Transverse colon (tissue), 4 donors: ENCODE measurements around the gene ELOB. TPM values are rescaled to one million over a fixed set of nuclear protein-coding genes. Genes with fewer than 3 reads are reported as not detected.

Experiments used
- DNase-seq: peaks from one replicate; pipeline ENCODE4 v3.0.0-alpha.2; 2019
- H3K27ac ChIP-seq, 4 donors: fragments of 200-600 bp; sonication (generic); 2 replicates each; pipeline ENCODE4 v1.5.1; 2016 to 2018; ENCODE audit warnings: inconsistent platforms in 4 of 4
- H3K27me3 ChIP-seq: fragments of 200-600 bp; sonication (generic); 2 replicates; pipeline ENCODE4 v1.5.1; 2017; ENCODE audit warnings: inconsistent platforms
- H3K36me3 ChIP-seq, 4 donors: fragments of 200-600 bp; sonication (generic); 2 replicates each; pipeline ENCODE4 v1.5.1; 2017 to 2019; ENCODE audit warnings: inconsistent platforms in 4 of 4
- H3K4me1 ChIP-seq, 4 donors: fragments of 200-600 bp; sonication (generic); 2 replicates each; pipeline ENCODE4 v1.5.1; 2017 to 2020; ENCODE audit warnings: inconsistent platforms in 4 of 4
- H3K4me3 ChIP-seq, 4 donors: fragments of 200-600 bp; sonication (generic); 1 replicate in 1 of 4; 2 replicates in 3 of 4; pipeline versions ENCODE4 v1.5.1 to v1.6.1; 2017 to 2019; ENCODE audit warnings: inconsistent platforms in 4 of 4
- H3K9me3 ChIP-seq, 2 donors: fragments of 200-600 bp; sonication (generic); 2 replicates each; pipeline ENCODE4 v1.5.1; 2017 to 2019; ENCODE audit warnings: inconsistent platforms in 2 of 2
- CTCF ChIP-seq, 5 experiments: fragments of 200-600 bp in 3 of 5; fragments of 450-650 bp in 2 of 5; sonication (generic) in 3 of 5; IDR thresholded peaks; 1 replicate in 2 of 5; 2 replicates in 3 of 5; pipeline ENCODE4 v1.5.1; 2016 to 2017; ENCODE audit warnings: antibody characterized with exemption in 5 of 5, inconsistent platforms in 3 of 5, mild to moderate bottlenecking in 2 of 5, moderate library complexity in 1 of 5
- EP300 ChIP-seq: sonication (generic); formaldehyde crosslinking; IDR thresholded peaks from one replicate; pipeline ENCODE4 v1.6.1; 2017; ENCODE audit warnings: antibody characterized with exemption, low read depth
- POLR2A ChIP-seq: fragments of 450-650 bp; IDR thresholded peaks from one replicate; pipeline ENCODE4 v1.6.1; 2016; ENCODE audit warnings: antibody characterized with exemption, mild to moderate bottlenecking, moderate library complexity
- POLR2AphosphoS5 ChIP-seq, 3 donors: sonication (generic); formaldehyde crosslinking; IDR thresholded peaks; one replicate each; pipeline ENCODE4 v1.6.1; 2016; ENCODE audit warnings: antibody characterized with exemption in 3 of 3
- WGBS, 2 donors: methylation state at CpG; one replicate each; pipeline ENCODE4 v1.1.5; 2018; ENCODE audit warnings: low coverage in 1 of 2; 5-methylcytosine and 5-hydroxymethylcytosine counted together
- in situ Hi-C, 4 donors: fragments of 200-750 bp; cut with MboI; loops; one replicate each; pipeline versions ENCODE4 v1.15.0 to v1.15.1; 2017; ENCODE audit warnings: low sequenced_read_pairs in 3 of 4, low pct_ligation_motif_present in 1 of 4, low pct_unique_long_range_greater_than_20kb in 1 of 4
- intact Hi-C: fragments of 100-400 bp; cut with DNase I; formaldehyde crosslinking; loops from one replicate; pipeline ENCODE4 v1.15.1; 2023; ENCODE audit warnings: low total_unique reads
- total RNA-seq, 4 donors: library from RNA; depleted of rRNA; stranded (reverse); fragments of >200 nt; gene quantifications; one replicate each; pipeline ENCODE4 v1.1.0, GENCODE V29; 2016

The ELOB gene
- total RNA-seq, 4 donors from 2014 or later, result 133 to 433 (median 288) TPM

- Histone ChIP-seq H3K27me3 (no peaks in the 10 kb centered on the region), H3K9me3 (no peaks in the 10 kb centered on the region), H3K4me1 (peaks cover 31 to 47% (median 38%) of the 10 kb centered on the region in 4 donors), H3K4me3 (peak overlapping the region; percentile 75 to 94 (median 86)), H3K27ac (peak overlapping the region; percentile 98 to 100 (median 99)), H3K36me3 (peaks cover 0 to 17% (median 8%) of the 10 kb centered on the region in 4 donors)
- TF ChIP-seq POLR2A, result no peak
- no peak for TF ChIP-seq CTCF (IDR thresholded peaks at IDR 0.05)
- TF ChIP-seq POLR2AphosphoS5 (IDR thresholded peaks at IDR 0.05), result no peak
- no peak for TF ChIP-seq EP300
- 0 to 1% methylated on average over 3 to 7 of the region's 7 CpGs for WGBS, 2 donors
- intact Hi-C loops, result no loop called here
- DNase-seq, result no peak
- in situ Hi-C loops, result no loop called here
These were observed 23.4 kb downstream of the ELOB start for GRCh38 chr16:2753733-2754020.

- TF ChIP-seq POLR2AphosphoS5 (IDR thresholded peaks at IDR 0.05) (no peak), CTCF (IDR thresholded peaks at IDR 0.05) (no peak)
These were observed 24.0 kb downstream of the ELOB start for GRCh38 chr16:2752850-2753732.

GRCh38 chr16:2752035-2752849 lies 24.8 kb downstream of the ELOB start, which contains the start of gene SRRM2:
Gene SRRM2, plus strand, starts transcription at chr16:2752638. Its CDS starts 3,727 bp downstream, at chr16:2756365.
- TF ChIP-seq POLR2A (peak; percentile 94), POLR2AphosphoS5 (IDR thresholded peaks at IDR 0.05) (peak; percentile 97 to 99 (median 99)), CTCF (IDR thresholded peaks at IDR 0.05) (peak in 2 of 5 experiments; percentile 16 to 39), EP300 (no peak)
- H3K27me3 ChIP-seq, result no peaks in the 10 kb centered on the region
- intact Hi-C loops, result no loop called here
- WGBS, 2 donors, result 6% methylated on average over 58 of the region's 99 CpGs; no CpG with 5 or more reads in 1 of the 2 donors
- in situ Hi-C loops, result no loop called here
- peaks cover 31 to 45% (median 38%) of the 10 kb centered on the region in 4 donors for H3K4me1 ChIP-seq
- H3K36me3 ChIP-seq, result peaks cover 0 to 3% (median under 1%) of the 10 kb centered on the region in 4 donors
- H3K4me3 ChIP-seq, result peak within 1 kb of the TSS; percentile 75 to 94 (median 86)
- DNase-seq, result peak; percentile 95
- peak within 1 kb of the TSS; percentile 98 to 100 (median 99) for H3K27ac ChIP-seq
- no peaks in the 10 kb centered on the region for H3K9me3 ChIP-seq

More at GRCh38 chr16:2752850-2753732, 24.0 kb downstream of the ELOB start:
- no peaks in the 10 kb centered on the region for H3K9me3 ChIP-seq
- H3K27ac ChIP-seq, result peak overlapping the region; percentile 98 to 100 (median 99)
- peak; percentile 87 for DNase-seq
- peaks cover 0 to 11% (median 5%) of the 10 kb centered on the region in 4 donors for H3K36me3 ChIP-seq
- in situ Hi-C loops, result no loop called here
- WGBS, 2 donors, result 0 to 1% methylated on average over 14 to 45 of the region's 82 CpGs
- peaks cover 31 to 47% (median 38%) of the 10 kb centered on the region in 4 donors for H3K4me1 ChIP-seq
- no peaks in the 10 kb centered on the region for H3K27me3 ChIP-seq
- peak overlapping the region; percentile 75 to 94 (median 86) for H3K4me3 ChIP-seq
- intact Hi-C loops, result no loop called here

- Histone ChIP-seq H3K9me3 (no peaks in the 10 kb centered on the region), H3K27me3 (no peaks in the 10 kb centered on the region), H3K36me3 (no peaks in the 10 kb centered on the region), H3K27ac (peak overlapping the region; percentile 98 to 100 (median 99)), H3K4me3 (peak overlapping the region; percentile 2 to 94 (median 86)), H3K4me1 (peaks cover 31 to 38% (median 33%) of the 10 kb centered on the region in 4 donors)
- WGBS, 2 donors, result 62 to 71% methylated on average over 1 to 23 of the region's 23 CpGs
- intact Hi-C loops, result no loop called here
- peak; percentile 33 for DNase-seq
- TF ChIP-seq CTCF (IDR thresholded peaks at IDR 0.05), result no peak
- no peak for TF ChIP-seq EP300
- TF ChIP-seq POLR2AphosphoS5 (IDR thresholded peaks at IDR 0.05), result no peak
- TF ChIP-seq POLR2A, result no peak
- in situ Hi-C loops, result no loop called here
These were observed 25.5 kb downstream of the ELOB start for GRCh38 chr16:2751577-2752034.
